ENCODE data around the gene CARMIL1. TPM values are rescaled to one million over a fixed set of nuclear protein-coding genes. Genes with fewer than 3 reads are reported as not detected.

CARMIL1 gene
- total RNA-seq, result 19.6 TPM

DNA sequence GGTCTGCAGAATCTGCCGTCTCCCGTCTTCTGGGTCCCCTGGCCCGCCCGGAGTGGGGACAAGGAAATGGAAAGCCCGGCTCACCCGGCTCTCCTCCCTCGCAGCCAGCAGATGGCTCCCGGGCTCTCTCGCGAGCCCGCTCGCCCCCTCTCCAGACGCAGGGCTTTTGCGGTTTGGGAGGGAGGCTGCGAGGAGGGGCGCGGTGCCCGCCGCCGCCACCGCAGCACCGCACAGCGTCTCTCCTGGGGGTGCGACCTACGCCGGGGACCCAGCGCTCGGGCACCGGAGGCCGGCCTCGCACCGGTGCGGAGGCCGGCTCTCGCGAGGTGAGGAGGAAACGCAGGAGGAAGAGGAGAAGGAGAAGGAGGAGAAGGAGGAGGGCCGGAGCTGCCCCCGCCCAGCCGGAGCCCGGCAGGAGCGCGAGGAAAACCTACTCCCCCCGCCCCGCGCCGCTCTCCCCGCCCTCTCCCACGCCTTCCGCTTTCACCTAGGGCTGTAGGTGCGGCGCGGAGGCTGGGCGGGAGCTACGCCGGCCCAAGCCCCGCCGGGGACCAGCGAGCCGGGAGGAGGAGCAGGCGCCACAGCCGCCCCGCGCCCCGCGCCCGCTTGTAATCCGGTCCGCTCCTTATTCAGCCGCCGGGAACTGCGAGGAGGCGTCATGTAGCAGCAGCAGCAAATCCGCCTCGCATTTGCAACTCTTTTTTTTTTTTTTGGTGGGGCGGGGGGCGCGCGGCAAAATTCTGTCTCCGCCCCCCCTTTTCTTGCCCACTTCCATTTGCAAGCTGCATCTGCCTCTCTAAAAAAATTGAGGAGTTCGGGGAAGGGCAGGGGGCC, at the start of gene CARMIL1:
CARMIL1 (plus strand) TSS at position 461 of the 834 bp plus-strand sequence. CDS start 422 bp downstream, outside the sequence.
- intact Hi-C loops (cut with DNase I), result loop anchor here (2.0 kb wide), 1 partner anchor 212 kb away; no protein-coding TSS in a partner anchor
- no peaks in the 10 kb centered on the region for H3K27me3 ChIP-seq
- H3K36me3 ChIP-seq, result no peaks in the 10 kb centered on the region
- DNase-seq (ENCODE audit: extremely low spot score in 2 of 2), result no peak
- peak within 1 kb of the TSS; percentile 73 to 74 for H3K4me3 ChIP-seq
- peak within 1 kb of the TSS; percentile 73 for H3K27ac ChIP-seq
- no peaks in the 10 kb centered on the region for H3K9me3 ChIP-seq
- TF ChIP-seq POLR2A (IDR thresholded peaks at IDR 0.05), result no peak
- peak in 1 of 2 donors; percentile 53 for TF ChIP-seq POLR2AphosphoS5 (IDR thresholded peaks at IDR 0.05; ENCODE audit: insufficient read depth in 1 of 2, low read depth in 1 of 2)
- TF ChIP-seq CTCF (IDR thresholded peaks at IDR 0.05), result peak in 2 of 3 experiments; percentile 58 to 81
- peaks cover 17% of the 10 kb centered on the region for H3K4me1 ChIP-seq

DNA sequence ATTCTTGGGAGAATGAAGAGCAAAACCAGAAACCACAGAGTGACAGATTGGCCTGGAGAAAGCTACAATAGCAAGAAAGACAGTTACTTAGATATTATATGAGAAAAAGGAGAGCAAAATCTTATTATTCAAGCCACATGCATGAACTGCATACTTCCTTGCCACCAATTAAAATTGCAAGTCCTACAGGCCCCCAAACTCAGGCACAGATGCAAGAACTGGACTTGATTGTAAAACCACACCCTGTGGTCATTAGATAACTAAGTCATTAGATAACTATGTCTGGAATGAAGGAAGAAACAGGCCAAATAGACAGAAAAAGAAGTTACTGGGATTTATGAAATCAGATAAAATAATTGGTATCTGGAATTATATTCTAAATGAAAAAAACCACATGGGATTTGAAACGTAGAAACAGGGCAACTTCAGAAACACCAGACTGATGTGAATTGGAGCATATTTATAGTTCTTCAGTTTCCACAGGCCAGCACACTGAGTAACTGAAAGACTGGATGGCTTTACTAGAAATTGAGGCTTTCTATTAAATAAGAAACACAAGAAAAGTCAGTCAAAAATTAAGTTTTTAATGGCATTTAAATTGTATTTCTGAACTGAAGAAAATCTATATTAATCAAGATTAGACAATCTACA, 49.4 kb upstream of the CARMIL1 start:
- H3K9me3 ChIP-seq, result no peaks in the 10 kb centered on the region
- peak overlapping the region; percentile 25 for H3K27ac ChIP-seq
- TF ChIP-seq POLR2A (IDR thresholded peaks at IDR 0.05) (no peak), CTCF (IDR thresholded peaks at IDR 0.05) (no peak), POLR2AphosphoS5 (IDR thresholded peaks at IDR 0.05; ENCODE audit: insufficient read depth in 1 of 2, low read depth in 1 of 2) (no peak)
- no peak overlapping the region for H3K4me3 ChIP-seq
- intact Hi-C loops (cut with DNase I), result no loop called here
- DNase-seq (ENCODE audit: extremely low spot score in 2 of 2), result no peak
- no peaks in the 10 kb centered on the region for H3K27me3 ChIP-seq
- no peaks in the 10 kb centered on the region for H3K36me3 ChIP-seq
- peaks cover 4% of the 10 kb centered on the region for H3K4me1 ChIP-seq

DNA sequence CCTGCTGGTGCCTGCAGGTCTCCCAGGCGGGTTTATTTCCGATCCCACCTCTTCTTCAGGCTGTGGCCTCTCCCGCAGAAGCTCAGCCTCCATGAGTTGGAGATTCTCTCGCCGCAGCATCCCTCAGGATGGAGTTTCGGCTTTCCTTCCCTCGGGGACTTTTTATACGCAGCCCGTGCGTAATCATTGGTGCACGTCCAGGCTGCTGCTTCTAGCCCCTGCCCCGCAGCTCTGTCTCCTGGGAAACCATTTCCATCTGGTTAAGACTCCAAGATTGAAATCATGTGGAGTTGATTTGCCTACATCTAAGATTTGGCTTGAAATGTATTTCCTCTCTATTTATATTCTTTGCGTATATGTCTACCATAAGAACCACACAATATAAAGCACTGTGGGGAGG, 46.7 kb upstream of the CARMIL1 start:
- Histone ChIP-seq H3K9me3 (no peaks in the 10 kb centered on the region), H3K27ac (no peak overlapping the region), H3K27me3 (no peaks in the 10 kb centered on the region), H3K36me3 (no peaks in the 10 kb centered on the region), H3K4me1 (peaks cover 4% of the 10 kb centered on the region), H3K4me3 (no peak overlapping the region)
- TF ChIP-seq POLR2AphosphoS5 (IDR thresholded peaks at IDR 0.05; ENCODE audit: insufficient read depth in 1 of 2, low read depth in 1 of 2), result no peak
- no peak for TF ChIP-seq POLR2A (IDR thresholded peaks at IDR 0.05)
- no peak for TF ChIP-seq CTCF (IDR thresholded peaks at IDR 0.05)
- no peak for DNase-seq (ENCODE audit: extremely low spot score in 2 of 2)
- intact Hi-C loops (cut with DNase I), result no loop called here

- Histone ChIP-seq H3K36me3 (no peaks in the 10 kb centered on the region), H3K4me1 (peaks cover 4% of the 10 kb centered on the region), H3K4me3 (no peak overlapping the region), H3K27me3 (no peaks in the 10 kb centered on the region), H3K9me3 (no peaks in the 10 kb centered on the region), H3K27ac (no peak overlapping the region)
- TF ChIP-seq POLR2A (IDR thresholded peaks at IDR 0.05) (no peak), CTCF (IDR thresholded peaks at IDR 0.05) (no peak), POLR2AphosphoS5 (IDR thresholded peaks at IDR 0.05; ENCODE audit: insufficient read depth in 1 of 2, low read depth in 1 of 2) (no peak)
- no peak for DNase-seq (ENCODE audit: extremely low spot score in 2 of 2)
- intact Hi-C loops (cut with DNase I), result no loop called here
Measured at GRCh38 chr6:25233226-25233625, 45.9 kb upstream of the CARMIL1 start.
